VCaP (cell line): ENCODE results near the gene ATXN7L1.

Experiments
- H3K27ac ChIP-seq: fragments of 450-650 bp; 2 replicates; pipeline ENCODE4 v1.5.1; 2017
- TF ChIP-seq, protein P1 (sequence below): fragments of 450-650 bp; conservative IDR thresholded peaks from 2 replicates; pipeline ENCODE4 v1.5.1; 2017; ENCODE audit warnings: mild to moderate bottlenecking, moderate library complexity

The ATXN7L1 gene, protein sequence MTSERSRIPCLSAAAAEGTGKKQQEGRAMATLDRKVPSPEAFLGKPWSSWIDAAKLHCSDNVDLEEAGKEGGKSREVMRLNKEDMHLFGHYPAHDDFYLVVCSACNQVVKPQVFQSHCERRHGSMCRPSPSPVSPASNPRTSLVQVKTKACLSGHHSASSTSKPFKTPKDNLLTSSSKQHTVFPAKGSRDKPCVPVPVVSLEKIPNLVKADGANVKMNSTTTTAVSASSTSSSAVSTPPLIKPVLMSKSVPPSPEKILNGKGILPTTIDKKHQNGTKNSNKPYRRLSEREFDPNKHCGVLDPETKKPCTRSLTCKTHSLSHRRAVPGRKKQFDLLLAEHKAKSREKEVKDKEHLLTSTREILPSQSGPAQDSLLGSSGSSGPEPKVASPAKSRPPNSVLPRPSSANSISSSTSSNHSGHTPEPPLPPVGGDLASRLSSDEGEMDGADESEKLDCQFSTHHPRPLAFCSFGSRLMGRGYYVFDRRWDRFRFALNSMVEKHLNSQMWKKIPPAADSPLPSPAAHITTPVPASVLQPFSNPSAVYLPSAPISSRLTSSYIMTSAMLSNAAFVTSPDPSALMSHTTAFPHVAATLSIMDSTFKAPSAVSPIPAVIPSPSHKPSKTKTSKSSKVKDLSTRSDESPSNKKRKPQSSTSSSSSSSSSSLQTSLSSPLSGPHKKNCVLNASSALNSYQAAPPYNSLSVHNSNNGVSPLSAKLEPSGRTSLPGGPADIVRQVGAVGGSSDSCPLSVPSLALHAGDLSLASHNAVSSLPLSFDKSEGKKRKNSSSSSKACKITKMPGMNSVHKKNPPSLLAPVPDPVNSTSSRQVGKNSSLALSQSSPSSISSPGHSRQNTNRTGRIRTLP

GRCh38 chr7:105876091-105876963, at the start of gene ATXN7L1:
ATXN7L1 (minus strand) TSS chr7:105876599; CDS start chr7:105876558, 41 bp downstream.
- H3K27ac ChIP-seq, result peak within 1 kb of the TSS; percentile 85
- TF ChIP-seq, protein P1, sequence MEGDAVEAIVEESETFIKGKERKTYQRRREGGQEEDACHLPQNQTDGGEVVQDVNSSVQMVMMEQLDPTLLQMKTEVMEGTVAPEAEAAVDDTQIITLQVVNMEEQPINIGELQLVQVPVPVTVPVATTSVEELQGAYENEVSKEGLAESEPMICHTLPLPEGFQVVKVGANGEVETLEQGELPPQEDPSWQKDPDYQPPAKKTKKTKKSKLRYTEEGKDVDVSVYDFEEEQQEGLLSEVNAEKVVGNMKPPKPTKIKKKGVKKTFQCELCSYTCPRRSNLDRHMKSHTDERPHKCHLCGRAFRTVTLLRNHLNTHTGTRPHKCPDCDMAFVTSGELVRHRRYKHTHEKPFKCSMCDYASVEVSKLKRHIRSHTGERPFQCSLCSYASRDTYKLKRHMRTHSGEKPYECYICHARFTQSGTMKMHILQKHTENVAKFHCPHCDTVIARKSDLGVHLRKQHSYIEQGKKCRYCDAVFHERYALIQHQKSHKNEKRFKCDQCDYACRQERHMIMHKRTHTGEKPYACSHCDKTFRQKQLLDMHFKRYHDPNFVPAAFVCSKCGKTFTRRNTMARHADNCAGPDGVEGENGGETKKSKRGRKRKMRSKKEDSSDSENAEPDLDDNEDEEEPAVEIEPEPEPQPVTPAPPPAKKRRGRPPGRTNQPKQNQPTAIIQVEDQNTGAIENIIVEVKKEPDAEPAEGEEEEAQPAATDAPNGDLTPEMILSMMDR, result peak; percentile 98

DNA sequence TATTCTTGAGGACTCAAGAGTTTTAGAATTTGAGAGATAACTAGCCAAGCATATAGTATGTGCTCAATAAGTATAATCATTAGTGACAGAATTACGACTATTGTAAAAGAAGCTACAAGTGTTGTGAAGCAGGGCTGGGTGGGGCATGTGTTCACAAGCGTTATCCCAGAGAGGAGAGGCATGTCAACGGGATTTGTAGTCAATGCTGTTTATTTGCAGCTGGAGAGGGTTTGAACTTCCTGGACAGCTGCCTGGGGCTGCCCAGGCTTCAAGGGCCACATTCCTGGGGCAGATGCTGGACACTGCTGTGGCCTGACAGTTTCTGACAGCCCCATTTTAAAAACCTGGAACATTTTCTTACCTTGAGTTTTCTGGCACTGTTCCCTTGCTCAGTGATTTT, 49.7 kb upstream of the ATXN7L1 start:
- TF ChIP-seq, protein P1, result no peak
- no peak overlapping the region for H3K27ac ChIP-seq

- TF ChIP-seq, protein P1, result no peak
- H3K27ac ChIP-seq, result no peak overlapping the region
Measured at GRCh38 chr7:105924945-105925344, 48.5 kb upstream of the ATXN7L1 start.

- TF ChIP-seq, protein P1, result no peak
- H3K27ac ChIP-seq, result no peak overlapping the region
Measured at GRCh38 chr7:105920766-105921165, 44.4 kb upstream of the ATXN7L1 start.

GRCh38 chr7:105917659-105918058, 41.3 kb upstream of the ATXN7L1 start:
- H3K27ac ChIP-seq, result no peak overlapping the region
- TF ChIP-seq, protein P1, result no peak

GRCh38 chr7:105916603-105917002, 40.2 kb upstream of the ATXN7L1 start:
- H3K27ac ChIP-seq, result no peak overlapping the region
- TF ChIP-seq, protein P1, result no peak
